ENCODE results near the gene GALE. TPM values are rescaled to one million over a fixed set of nuclear protein-coding genes. Genes with fewer than 3 reads are reported as not detected.
A peak's percentile ranks its signal among the peaks of the same experiment; 100 is the strongest.

The GALE gene
- total RNA-seq, 4 donors from 2014 or later, result 2.9 to 5.7 (median 4.1) TPM

GRCh38 chr1:23779826-23780371 lies 20.7 kb downstream of the GALE start:
- Histone ChIP-seq H3K9me3 (no peaks in the 10 kb centered on the region), H3K27me3 (no peaks in the 10 kb centered on the region), H3K4me3 (peak overlapping the region in 1 of 4 donors; percentile 93), H3K4me1 (peaks cover 26 to 36% of the 10 kb centered on the region in 2 donors), H3K27ac (peak overlapping the region; percentile 88 to 95 (median 93)), H3K36me3 (peaks cover 0 to 30% of the 10 kb centered on the region in 2 donors)
- ATAC-seq (no peak), DNase-seq (no peak)
- no peak for TF ChIP-seq CTCF (IDR thresholded peaks at IDR 0.05 in 4 of 5, conservative IDR thresholded peaks at IDR 0.05 in 1 of 5)
- no peak for TF ChIP-seq POLR2A (IDR thresholded peaks at IDR 0.05)
- intact Hi-C loops (cut with DNase I; ENCODE audit: low total_unique reads) (no loop called here), in situ Hi-C loops (cut with MboI; ENCODE audit: low sequenced_read_pairs in 4 of 4) (no loop called here)

- Histone ChIP-seq H3K27me3 (no peaks in the 10 kb centered on the region), H3K4me1 (peaks cover 26 to 36% of the 10 kb centered on the region in 2 donors), H3K27ac (peak within 1 kb of the TSS; percentile 88 to 95 (median 93)), H3K36me3 (peaks cover 0 to 24% of the 10 kb centered on the region in 2 donors), H3K4me3 (peak within 1 kb of the TSS; percentile 63 to 98 (median 86)), H3K9me3 (no peaks in the 10 kb centered on the region)
- intact Hi-C loops (cut with DNase I; ENCODE audit: low total_unique reads) (loop anchor here (1.0 kb wide), 3 partner anchors 13 to 34 kb away; partner anchors contain the start of genes GALE and LYPLA2), in situ Hi-C loops (cut with MboI; ENCODE audit: low sequenced_read_pairs in 4 of 4) (no loop called here)
- peak; percentile 77 to 90 for ATAC-seq
- TF ChIP-seq POLR2A (IDR thresholded peaks at IDR 0.05), result peak; percentile 96
- no peak for TF ChIP-seq CTCF (IDR thresholded peaks at IDR 0.05 in 4 of 5, conservative IDR thresholded peaks at IDR 0.05 in 1 of 5)
- DNase-seq, result peak; percentile 68 to 85
Observed at GRCh38 chr1:23777979-23778814, 22.4 kb downstream of the GALE start, which contains the start of gene PITHD1. PITHD1 (plus strand) TSS chr1:23778418; CDS start chr1:23778516, 98 bp downstream.

- no peak for DNase-seq
- H3K4me1 ChIP-seq, result peaks cover 26 to 40% of the 10 kb centered on the region in 2 donors
- H3K9me3 ChIP-seq, result no peaks in the 10 kb centered on the region
- no peak for TF ChIP-seq CTCF (IDR thresholded peaks at IDR 0.05 in 4 of 5, conservative IDR thresholded peaks at IDR 0.05 in 1 of 5)
- no peak for TF ChIP-seq POLR2A (IDR thresholded peaks at IDR 0.05)
- peaks cover 0 to 8% of the 10 kb centered on the region in 2 donors for H3K36me3 ChIP-seq
- H3K4me3 ChIP-seq, result no peak overlapping the region
- no peak for ATAC-seq
- H3K27ac ChIP-seq, result peak overlapping the region in 1 of 4 donors; percentile 15
- H3K27me3 ChIP-seq, result no peaks in the 10 kb centered on the region
- intact Hi-C loops (cut with DNase I; ENCODE audit: low total_unique reads), result no loop called here
- in situ Hi-C loops (cut with MboI; ENCODE audit: low sequenced_read_pairs in 4 of 4), result no loop called here
Observed at GRCh38 chr1:23776217-23776616, 24.3 kb downstream of the GALE start.

GRCh38 chr1:23774174-23774880 lies 26.2 kb downstream of the GALE start:
- Histone ChIP-seq H3K36me3 (no peaks in the 10 kb centered on the region), H3K27me3 (no peaks in the 10 kb centered on the region), H3K9me3 (no peaks in the 10 kb centered on the region), H3K27ac (no peak overlapping the region), H3K4me1 (peaks cover 15 to 27% of the 10 kb centered on the region in 2 donors), H3K4me3 (no peak overlapping the region)
- TF ChIP-seq CTCF (IDR thresholded peaks at IDR 0.05 in 4 of 5, conservative IDR thresholded peaks at IDR 0.05 in 1 of 5) (no peak), POLR2A (IDR thresholded peaks at IDR 0.05) (no peak)
- in situ Hi-C loops (cut with MboI; ENCODE audit: low sequenced_read_pairs in 4 of 4) (no loop called here), intact Hi-C loops (cut with DNase I; ENCODE audit: low total_unique reads) (no loop called here)
- ATAC-seq (no peak), DNase-seq (no peak)
